WERI-Rb-1 (cell line): Measurements from ENCODE around the gene TUBB3.

ENCODE experiments used
- DNase-seq: peaks from one replicate; pipeline ENCODE4 v3.0.0-alpha.2; 2020
- H3K27ac ChIP-seq: fragments of 250-450 bp; sonication (Bioruptor Pico); 2 replicates; pipeline ENCODE4 v1.5.1; 2020; ENCODE audit warnings: mild to moderate bottlenecking, moderate library complexity
- H3K27me3 ChIP-seq: fragments of 250-450 bp; sonication (Bioruptor Pico); 2 replicates; pipeline ENCODE4 v1.5.1; 2021; ENCODE audit warnings: mild to moderate bottlenecking, low read depth, moderate library complexity; ENCODE audit not compliant: insufficient read depth, severe bottlenecking
- H3K36me3 ChIP-seq: fragments of 250-450 bp; sonication (Bioruptor Pico); 2 replicates; pipeline ENCODE4 v1.5.1; 2020; ENCODE audit warnings: mild to moderate bottlenecking, moderate library complexity
- H3K4me3 ChIP-seq: 2 replicates; pipeline ENCODE4 v1.5.1; 2011; ENCODE audit warnings: low read depth, mild to moderate bottlenecking, control low read depth, low read length
- H3K9me3 ChIP-seq: fragments of 250-450 bp; sonication (Bioruptor Pico); 2 replicates; pipeline ENCODE4 v1.5.1; 2021; ENCODE audit warnings: mild to moderate bottlenecking, moderate library complexity; ENCODE audit not compliant: severe bottlenecking
- CTCF ChIP-seq: IDR thresholded peaks from 2 replicates; pipeline ENCODE4 v1.5.1; 2011; ENCODE audit warnings: low read depth, mild to moderate bottlenecking, control low read depth, inconsistent platforms, low read length

Gene TUBB3

GRCh38 chr16:89972244-89973234 is 49.4 kb downstream of the TUBB3 start:
- peak overlapping the region; percentile 98 for H3K27ac ChIP-seq
- peak overlapping the region; percentile 70 for H3K4me3 ChIP-seq
- no peaks in the 10 kb centered on the region for H3K36me3 ChIP-seq
- H3K27me3 ChIP-seq, result no peaks in the 10 kb centered on the region
- H3K9me3 ChIP-seq, result peaks cover 3% of the 10 kb centered on the region
- no peak for TF ChIP-seq CTCF
- peak; percentile 76 for DNase-seq

- no peak for TF ChIP-seq CTCF
- DNase-seq, result no peak
- H3K4me3 ChIP-seq, result peak overlapping the region; percentile 70
- H3K9me3 ChIP-seq, result peaks cover 3% of the 10 kb centered on the region
- H3K36me3 ChIP-seq, result no peaks in the 10 kb centered on the region; the same call in 1 of the 2 replicates
- H3K27ac ChIP-seq, result peak overlapping the region; percentile 98
- H3K27me3 ChIP-seq, result no peaks in the 10 kb centered on the region
Observed at GRCh38 chr16:89973235-89973634, 50.1 kb downstream of the TUBB3 start.

GRCh38 chr16:89973654-89974335 is 50.7 kb downstream of the TUBB3 start:
- Histone ChIP-seq H3K4me3 (peak overlapping the region; percentile 70), H3K27me3 (no peaks in the 10 kb centered on the region), H3K36me3 (no peaks in the 10 kb centered on the region; the same call in 1 of the 2 replicates), H3K9me3 (peaks cover 3% of the 10 kb centered on the region), H3K27ac (no peak overlapping the region; the same call in 1 of the 2 replicates)
- no peak for DNase-seq
- no peak for TF ChIP-seq CTCF

- peaks cover 3% of the 10 kb centered on the region for H3K9me3 ChIP-seq
- no peaks in the 10 kb centered on the region for H3K27me3 ChIP-seq
- no peak overlapping the region for H3K27ac ChIP-seq
- no peak for TF ChIP-seq CTCF
- DNase-seq, result no peak
- no peak overlapping the region for H3K4me3 ChIP-seq
- no peaks in the 10 kb centered on the region; the same call in 1 of the 2 replicates for H3K36me3 ChIP-seq
Observed at GRCh38 chr16:89974870-89975269, 51.7 kb downstream of the TUBB3 start.

- Histone ChIP-seq H3K27ac (no peak overlapping the region), H3K4me3 (no peak overlapping the region), H3K36me3 (peaks cover 13% of the 10 kb centered on the region), H3K9me3 (no peaks in the 10 kb centered on the region), H3K27me3 (no peaks in the 10 kb centered on the region)
- TF ChIP-seq CTCF, result no peak
- DNase-seq, result no peak
Observed at GRCh38 chr16:89981414-89981813, 58.3 kb downstream of the TUBB3 start.
